COLO668 (cell line): Measurements from ENCODE around the gene DNAJC12.
"Not testable (repeated sequence)": the region's sequence is repeated elsewhere in the genome, so short reads cannot be mapped to it uniquely, and the experiment has no call there.

ENCODE experiments used
- DNase-seq: peaks from one replicate; lab custom pipeline; 2025; ENCODE audit not compliant: unreplicated experiment; lab: John Stamatoyannopoulos, UW

DNAJC12 gene

DNA sequence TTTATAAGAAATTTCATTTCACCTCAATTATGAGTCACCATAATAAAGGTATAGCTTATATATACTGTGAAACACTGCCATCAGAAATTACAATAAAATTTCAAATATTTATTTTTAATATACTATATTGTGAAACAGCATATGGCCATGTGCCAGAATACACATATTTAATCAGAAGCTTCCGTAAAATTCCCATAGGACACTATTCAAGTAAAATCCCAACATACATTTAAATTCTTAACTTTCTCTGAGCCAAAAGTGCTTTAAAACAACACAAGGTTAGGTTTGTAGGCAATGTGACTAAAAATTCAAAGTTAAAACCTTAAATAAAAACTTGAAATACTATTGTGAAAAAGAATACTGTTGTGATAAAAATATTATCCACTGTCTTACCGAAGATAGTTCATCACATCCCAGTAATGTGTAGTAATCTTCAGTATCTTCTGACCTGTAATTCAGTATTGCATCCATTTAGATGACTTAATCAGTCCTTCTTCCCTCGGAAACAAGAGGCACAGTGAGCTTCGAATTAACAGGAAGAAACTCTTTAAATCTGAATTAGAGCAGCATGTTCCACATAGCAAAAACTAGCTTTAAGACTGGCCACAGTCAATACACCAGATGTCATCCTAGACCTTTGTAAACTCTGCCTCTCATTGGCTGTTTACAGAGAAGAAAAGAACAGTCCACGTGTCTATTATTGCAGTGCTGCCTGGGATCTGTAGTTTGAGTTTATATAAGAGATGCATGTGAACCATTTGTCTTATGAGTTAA lies at the start of gene DNAJC12:
Gene DNAJC12, minus strand, starts transcription at position 648 of the 774 bp plus-strand sequence. Its CDS starts 177 bp downstream, at position 471.
- peak; percentile 23 for DNase-seq

DNA sequence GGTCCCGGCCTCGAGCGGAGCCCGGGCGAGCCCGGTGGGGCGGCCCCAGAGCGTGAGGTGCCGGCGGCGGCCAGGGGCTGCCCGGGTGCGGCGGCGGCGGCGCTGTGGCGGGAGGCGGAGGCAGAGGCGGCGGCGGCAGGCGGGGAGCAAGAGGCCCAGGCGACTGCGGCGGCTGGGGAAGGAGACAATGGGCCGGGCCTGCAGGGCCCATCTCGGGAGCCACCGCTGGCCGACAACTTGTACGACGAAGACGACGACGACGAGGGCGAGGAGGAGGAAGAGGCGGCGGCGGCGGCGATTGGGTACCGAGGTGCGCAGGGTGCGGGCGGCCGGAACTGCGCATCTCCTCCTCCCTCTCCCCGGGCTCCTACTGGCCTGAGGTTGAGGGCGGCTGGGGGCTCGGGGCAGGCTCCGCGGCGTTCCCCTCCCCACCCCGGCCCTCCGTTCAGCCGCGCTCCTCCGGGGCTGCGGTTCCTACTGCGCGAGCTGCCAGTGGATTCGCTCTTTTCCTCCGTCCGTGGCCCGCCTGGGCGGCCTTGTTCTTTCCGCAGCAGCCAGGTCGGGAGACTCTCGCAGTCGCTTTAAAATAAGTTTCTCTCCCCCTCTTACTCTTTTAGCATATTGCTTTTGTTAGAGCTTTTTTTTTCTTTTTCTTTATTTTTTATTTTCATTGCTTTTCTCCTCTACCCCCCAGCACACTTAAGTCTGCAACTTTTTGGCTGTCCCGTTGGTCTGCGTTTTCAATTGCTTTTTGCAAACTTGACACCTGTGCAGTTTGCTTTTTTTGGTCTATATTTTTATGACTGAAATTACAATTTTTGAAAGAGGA lies 47.1 kb upstream of the DNAJC12 start:
- peak; percentile 73 for DNase-seq

DNA sequence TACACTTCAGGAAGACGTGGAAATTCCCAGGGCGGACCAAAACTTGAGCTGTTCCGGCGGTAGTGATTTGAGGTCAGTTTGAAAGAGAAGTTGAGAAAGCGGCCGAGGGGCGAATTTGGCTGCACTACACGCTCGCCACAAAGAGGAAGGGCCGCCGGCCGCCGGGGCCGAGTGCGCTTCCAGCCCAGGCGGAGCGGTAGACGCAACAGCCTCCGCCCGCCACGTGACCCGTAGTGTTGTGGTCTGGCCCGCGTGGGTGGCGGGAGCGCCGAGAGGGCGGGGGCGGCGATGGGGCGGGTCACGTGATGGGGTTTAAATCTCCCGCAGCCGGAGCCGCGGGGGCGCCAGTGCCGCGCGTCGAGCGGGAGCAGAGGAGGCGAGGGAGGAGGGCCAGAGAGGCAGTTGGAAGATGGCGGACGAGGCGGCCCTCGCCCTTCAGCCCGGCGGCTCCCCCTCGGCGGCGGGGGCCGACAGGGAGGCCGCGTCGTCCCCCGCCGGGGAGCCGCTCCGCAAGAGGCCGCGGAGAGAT lies 46.4 kb upstream of the DNAJC12 start, which contains the start of gene SIRT1:
Gene SIRT1, plus strand, starts transcription at position 344 of the 529 bp plus-strand sequence. Its CDS starts 66 bp downstream, at position 410.
- DNase-seq, result peak; percentile 92

DNA sequence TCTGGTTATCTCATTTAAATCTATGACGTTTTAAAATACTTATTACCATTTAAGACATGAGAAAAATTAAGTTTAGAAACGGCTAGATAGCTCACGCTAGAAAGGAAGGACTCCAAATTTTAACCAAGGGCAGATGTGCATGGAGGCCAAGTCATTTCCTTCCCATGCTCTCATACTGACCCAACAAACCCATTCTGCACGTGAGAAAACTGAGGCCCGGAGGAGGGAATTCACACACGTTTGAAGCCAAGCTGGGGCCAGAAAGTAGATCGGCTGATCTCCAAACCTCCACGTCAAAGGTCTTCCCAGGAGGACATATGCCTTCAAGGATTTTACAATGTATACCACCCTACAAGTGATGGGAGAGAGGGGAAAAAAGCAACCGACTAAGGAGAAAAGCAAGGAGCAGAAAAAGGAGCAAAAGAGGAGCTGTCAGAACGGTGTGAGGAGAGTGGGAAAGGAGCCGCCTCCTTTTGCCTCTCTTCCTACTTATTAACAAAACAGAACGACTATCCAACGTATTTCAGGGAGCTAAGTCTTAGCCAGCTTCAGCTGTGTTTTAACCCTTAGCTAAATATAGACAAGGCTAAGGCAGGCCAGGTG lies 45.8 kb upstream of the DNAJC12 start:
- DNase-seq, result no peak

DNA sequence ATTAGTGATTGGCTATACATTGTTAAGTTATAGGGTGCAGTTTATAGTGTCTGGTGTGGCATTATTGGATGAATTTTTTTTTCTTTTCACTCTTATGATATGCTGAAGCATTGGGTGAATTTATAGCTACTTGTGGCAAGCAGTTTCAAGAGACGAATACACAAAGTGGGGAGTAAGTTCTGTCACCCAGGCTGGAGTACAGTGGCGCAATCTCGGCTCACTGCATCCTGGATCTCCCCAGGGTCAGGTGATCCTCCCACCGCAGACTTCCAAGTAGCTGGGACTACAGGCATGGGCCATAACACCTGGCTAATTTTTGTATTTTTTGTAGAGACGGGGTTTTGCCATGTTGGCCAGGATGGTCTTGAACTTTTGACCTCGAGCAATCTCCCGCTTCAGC lies 40.1 kb upstream of the DNAJC12 start:
- DNase-seq, result no peak

DNA sequence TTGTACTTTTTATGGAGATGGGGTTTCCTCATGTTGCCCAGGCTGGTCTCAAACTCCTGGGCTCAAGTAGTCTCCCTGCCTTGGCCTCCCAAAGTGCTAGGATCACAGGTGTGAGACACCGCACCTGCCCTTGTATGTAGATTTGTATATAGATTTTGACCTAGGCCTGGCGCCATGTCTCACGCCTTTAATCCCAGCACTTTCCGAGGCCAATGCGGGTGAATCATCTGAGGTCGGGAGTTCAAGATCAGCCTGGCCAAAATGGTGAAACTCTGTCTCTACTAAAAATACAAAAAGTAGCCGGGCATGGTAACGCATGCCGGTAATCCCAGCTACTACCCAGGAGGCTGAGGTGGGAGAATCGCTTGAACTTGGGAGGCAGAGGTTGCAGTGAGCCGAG lies 39.4 kb upstream of the DNAJC12 start:
- DNase-seq, result not testable (repeated sequence)

DNA sequence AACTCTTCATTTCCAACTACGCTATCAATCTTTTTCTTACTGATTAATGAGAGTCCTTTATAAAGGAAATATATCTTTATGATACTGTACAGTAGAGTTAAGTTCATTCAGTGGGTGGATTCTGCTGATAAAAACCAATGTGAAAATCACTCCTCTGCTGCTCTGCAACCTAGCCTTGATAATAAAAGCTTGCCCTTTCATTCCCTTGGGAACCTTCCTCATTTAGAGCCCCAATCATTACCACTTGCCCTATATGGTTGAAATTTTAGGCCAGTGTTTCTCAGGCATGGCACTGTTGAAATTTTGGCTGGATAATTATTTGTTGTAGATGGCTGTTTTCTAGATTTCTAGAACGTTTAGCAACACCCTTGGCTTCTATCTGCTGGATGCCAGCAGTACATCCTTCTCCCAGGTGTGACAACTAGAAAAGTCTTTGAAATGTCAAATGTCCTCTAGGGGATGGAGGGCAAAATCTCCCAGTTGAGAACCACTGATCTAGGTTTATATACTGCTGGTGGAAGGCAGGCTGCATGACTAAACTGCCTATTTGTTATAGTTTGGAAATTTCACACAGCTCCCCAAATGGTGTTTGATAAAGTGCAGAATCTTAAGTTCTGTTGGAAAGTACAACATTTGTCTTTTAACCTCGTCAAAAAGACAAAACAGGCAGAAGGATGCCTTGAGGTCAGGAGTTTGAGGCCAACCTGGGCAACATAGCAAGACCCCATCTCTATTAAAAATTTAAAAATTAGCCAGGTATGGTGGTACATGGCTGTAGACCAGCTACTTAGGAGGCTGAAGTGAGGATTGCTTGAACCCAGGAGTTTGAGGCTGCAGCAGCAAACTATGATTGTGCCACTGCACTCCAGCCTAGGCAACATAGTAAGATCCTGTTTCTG lies 37.6 kb upstream of the DNAJC12 start:
- DNase-seq, result no peak

DNA sequence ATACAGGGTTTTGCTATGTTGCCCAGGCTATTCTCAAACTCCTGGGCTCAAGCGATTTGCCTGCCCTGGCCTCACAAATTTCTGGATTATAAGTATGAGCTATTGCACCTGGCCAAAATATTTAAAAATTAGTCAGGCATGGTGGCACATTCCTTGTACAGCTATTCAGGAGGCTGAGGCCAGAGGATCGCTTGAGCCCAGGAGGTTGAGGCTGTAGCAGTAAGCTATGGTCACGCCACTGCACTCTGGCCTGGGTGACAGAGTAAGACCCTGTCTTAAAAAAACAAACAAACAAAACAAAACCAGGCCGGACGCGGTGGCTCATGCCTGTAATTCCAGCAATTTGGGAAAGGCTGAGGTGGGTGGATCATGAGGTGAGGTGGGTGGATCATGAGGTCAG lies 32.0 kb upstream of the DNAJC12 start:
- no peak for DNase-seq

DNA sequence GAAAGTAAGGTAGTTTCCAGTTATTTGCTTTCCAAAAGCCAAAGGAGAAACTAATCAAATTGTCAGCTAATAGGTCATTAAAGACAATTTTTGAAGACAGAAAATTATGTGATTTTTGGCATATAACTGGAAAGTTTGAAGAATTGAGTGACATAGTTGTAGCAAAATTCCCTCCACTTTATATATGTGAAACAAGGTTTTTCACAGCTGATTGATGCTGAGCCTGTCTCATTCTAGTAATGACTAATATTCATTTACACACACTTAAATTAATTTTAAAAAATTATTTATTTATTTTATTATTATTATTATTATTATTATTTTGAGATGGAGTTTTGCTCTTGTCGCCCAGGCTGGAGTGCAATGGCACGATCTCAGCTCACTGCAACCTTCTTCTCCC lies 30.1 kb upstream of the DNAJC12 start:
- no peak for DNase-seq

DNA sequence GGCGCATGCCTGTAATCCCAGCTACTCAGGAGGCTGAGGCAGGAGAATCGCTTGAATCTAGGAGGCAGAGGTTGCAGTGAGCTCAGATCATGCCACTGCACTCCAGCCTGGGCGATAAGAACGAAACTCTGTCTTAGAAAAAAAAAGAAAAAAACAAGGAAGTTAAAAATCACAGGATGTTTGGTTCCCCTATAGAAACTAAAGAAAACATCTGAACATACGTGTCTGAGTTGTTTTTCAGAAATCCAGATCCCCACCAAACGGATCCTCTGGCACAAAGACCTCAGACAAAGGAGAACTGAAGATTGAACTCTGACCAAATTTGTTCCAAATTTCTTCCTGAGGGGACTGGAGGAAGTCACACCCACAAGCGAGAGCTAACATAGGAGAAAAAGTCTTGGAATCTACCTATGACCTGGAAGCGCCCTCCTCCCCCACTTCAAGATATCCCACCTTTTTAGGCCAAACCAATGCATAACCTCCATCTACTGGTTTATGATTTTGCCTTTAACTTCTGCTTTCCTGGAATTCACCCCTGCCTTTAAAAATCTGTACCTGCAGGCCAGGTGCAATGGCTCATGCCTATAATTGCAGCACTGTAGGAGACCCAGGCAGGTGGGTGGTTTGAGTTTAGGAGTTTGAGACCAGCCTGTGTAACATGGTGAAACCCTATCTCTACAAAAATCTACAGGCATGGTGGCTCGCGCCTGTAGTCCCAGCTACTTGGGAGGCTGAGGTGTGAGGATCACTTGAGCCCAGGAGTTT lies 26.8 kb upstream of the DNAJC12 start:
- DNase-seq, result no peak

DNA sequence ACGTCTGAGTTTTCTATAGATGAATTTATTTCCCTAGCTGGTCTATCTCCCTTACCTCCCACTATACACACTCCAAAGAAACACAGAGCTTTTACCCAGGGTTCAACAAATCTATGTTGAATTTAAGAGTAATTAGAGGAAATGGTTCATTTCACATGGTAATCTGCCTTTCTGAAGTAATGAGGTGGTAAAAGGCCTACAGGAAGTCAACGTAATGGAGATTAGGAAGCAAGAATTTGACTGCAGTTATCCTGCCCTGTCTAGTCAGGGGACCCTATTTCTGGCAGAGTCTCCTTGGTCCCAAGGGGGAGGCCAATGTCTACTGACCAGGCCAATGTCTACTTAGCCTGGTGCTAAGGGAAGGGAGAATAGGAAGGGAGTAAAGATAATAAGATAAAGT lies 25.1 kb upstream of the DNAJC12 start:
- no peak for DNase-seq

DNA sequence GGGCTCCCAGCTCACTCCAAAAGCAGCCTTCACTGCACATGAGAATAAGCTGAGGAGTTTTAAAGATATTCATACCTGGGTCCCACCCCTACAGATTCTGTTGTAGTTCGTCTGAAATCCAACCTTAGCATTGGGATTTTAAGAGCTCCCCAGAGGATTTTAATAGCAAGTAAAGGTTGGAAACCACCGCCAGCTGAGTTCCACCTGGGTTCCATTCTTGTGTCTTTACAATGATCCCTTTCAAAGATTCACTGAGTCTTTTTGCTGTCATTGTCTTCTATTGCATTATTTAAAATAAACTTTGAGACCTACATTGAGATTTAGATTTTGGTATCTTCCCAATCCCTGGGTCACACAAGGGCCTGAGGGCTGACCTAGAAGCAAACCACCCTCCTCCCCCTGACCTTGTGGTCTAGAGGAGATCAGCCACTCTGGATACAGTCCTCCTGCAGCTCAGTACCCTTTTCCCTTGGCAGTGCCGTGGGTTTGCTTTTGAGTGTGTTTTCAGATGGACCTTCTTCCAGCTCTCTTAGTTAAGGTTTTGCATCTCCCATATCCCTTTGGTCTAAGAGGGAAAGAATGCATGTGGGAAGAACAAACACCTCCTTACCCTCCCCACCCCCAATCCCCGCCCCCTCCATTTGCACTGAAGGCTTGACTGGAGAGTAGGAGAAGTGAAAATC lies 23.9 kb upstream of the DNAJC12 start:
- DNase-seq, result no peak

DNA sequence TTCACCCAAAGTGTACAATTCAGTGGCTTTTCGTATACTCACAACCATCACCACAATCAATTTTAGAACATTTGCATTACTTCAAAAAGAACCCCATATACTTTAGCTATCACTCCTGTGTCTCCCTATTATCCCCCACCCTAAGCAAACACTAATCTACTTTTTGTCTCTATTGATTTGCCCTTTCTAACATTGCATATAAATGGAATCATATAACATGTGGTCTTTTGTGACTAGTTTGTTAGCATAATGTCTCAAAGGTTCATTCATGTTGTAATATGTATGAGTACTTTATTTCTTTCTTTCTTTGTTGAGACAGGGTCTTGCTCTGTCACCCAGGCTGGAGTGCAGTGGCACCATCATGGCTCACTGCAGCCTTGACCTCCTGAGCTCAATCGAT lies 21.0 kb upstream of the DNAJC12 start:
- no peak for DNase-seq

DNA sequence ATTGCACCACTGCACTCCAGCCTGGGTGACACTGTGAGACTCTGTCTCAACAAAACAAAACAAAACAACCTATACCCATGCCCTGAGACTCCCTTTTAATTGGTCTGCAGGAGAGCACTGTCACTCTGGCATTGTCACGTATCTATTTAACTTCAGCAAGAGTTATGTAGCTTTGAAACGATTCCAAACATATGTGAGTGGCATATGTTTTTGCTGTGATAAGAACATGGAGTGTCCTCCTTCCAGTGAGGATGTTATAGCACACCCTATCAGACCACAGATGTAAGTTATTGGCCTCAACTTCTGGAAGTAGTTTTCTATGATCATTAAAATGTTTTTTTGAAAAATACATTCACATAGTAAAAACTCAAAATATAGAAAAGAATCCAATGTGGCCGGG lies 15.5 kb upstream of the DNAJC12 start:
- DNase-seq, result no peak

DNA sequence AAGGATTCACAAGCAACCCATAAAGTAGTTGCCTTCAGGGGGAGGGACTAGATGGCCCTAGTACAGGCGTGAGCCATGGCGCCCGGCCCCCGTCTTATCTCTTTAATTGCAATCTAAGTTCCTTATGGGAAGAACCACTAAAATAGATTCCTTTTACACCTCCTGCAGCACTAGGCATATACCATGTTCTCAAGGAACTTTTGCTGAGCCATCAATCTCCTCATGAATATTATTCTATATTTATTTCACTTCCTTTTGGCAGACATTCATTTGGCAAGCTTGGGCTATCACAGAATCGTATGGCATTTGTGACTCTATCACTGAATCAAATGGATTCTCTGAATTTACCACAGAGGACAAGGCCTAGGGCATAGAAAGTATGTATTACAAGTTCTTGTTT lies 14.8 kb upstream of the DNAJC12 start:
- no peak for DNase-seq

DNA sequence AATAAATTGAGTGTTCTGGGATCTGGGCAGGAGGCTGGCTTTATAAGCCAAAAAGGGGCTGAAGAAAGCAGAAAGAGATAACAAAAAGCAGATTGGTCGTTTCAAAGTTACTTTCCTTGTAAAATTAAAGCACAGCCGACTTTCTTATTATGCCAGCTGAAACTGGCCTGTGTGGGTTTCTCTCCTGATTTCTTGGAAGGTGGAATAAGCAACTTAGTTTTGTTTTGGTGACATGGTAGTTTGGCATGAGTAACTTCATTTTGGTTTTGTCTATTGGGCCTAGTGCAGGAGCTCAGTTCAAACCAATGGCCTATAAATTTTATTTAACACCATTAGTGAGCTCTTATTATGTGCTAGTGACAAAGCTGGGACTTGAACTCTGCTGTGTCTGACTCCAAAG lies 13.2 kb upstream of the DNAJC12 start:
- no peak for DNase-seq

DNA sequence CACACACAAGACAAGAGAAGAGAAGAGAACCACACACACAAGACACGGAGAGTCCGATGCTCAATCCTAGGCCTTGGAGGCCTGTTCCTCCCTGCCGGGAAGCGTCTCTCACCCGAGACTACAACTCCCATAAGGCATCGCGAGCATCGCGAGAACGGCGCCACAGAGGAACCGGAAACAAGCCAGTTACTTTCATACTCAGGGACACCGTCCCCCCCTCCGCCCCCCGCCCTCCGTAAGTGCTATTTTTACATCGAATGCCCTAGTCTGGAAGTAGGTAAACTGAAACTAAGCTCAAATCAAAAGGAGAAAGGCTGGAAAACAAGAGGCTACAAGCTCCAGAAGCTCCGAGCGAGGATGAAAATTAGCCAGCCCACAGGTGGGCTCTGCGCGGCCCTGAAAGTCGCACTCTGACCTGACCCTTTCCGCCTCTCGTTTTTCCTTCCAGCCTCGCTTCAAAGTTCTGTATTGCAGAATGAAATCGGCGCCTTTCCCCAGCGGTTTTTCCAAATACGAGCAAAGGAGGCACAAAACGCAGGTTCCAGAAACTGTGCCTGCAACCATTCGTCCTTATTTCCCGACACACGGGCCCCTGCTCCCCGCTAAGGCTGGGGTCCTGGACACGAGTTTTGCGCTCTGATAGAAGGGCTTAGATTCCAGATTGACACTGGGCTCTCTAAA lies 11.5 kb upstream of the DNAJC12 start:
- DNase-seq, result peak; percentile 85

DNA sequence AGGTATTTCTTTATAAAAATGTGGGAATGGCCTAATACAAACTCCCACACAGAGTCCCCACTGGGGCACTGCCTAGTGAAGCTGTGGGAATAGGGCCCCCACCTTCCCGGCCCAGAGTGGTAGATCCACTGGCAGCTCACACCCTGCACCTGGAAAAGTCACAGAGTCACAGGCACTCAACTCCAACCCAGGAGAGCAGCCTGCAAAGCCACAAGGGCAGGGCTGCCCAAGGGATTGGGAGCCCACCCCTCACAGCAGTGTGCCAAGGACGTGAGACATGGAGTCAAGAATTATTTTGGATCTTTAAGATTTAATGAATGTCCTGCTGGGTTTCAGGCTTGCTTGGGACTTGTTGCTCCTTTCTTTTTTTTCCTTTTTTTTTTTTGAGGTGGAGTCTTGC lies 5.3 kb upstream of the DNAJC12 start:
- DNase-seq, result no peak

DNA sequence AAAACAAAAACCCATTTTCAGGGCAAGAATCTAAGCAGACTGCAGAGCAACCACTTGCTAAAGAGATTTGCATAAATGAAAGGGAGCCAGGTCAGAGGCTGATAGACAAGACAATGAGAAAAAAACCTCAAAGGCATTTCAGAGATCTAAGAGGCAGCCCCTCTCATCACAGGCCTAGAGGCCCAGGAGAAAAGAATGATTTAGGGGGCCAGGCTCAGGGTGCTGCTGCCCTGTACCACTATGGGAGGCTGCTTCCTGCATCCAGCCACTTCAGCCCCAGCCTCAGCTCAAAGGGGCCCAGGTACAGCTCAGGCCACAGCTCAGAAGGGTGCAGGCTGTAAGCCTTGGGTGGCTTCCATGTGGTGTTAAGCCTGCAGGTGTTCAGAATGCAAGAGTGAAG lies 3.7 kb upstream of the DNAJC12 start:
- DNase-seq, result no peak
